Karpas-422 (cell line): ENCODE data around the gene TAPBP. TPM values are rescaled to one million over a fixed set of nuclear protein-coding genes. Genes with fewer than 3 reads are reported as not detected.
A peak's percentile ranks its signal among the peaks of the same experiment; 100 is the strongest.
"Not testable (repeated sequence)": the region's sequence is repeated elsewhere in the genome, so short reads cannot be mapped to it uniquely, and the experiment has no call there.

Source experiments
- DNase-seq: peaks from one replicate; pipeline ENCODE4 v3.0.0-alpha.2; 2015
- H2AFZ ChIP-seq: fragments of 200-600 bp; sonication (generic); 2 replicates; pipeline ENCODE4 v1.6.1; 2014; ENCODE audit warnings: antibody characterized with exemption, low read length, mixed read lengths
- H3K27ac ChIP-seq: fragments of 200-600 bp; sonication (generic); 2 replicates; pipeline ENCODE4 v1.5.1; 2014; ENCODE audit warnings: mild to moderate bottlenecking, low read length, moderate library complexity
- H3K27me3 ChIP-seq: fragments of 200-600 bp; sonication (generic); 2 replicates; pipeline ENCODE4 v1.6.1; 2014; ENCODE audit warnings: low read length, mixed read lengths
- H3K36me3 ChIP-seq: fragments of 200-600 bp; sonication (generic); 2 replicates; pipeline ENCODE4 v1.6.1; 2014; ENCODE audit warnings: low read length, mixed read lengths; ENCODE audit not compliant: insufficient read depth
- H3K4me1 ChIP-seq: fragments of 200-600 bp; sonication (generic); 2 replicates; pipeline ENCODE4 v1.6.1; 2014; ENCODE audit warnings: mild to moderate bottlenecking, low read length, mixed read lengths
- H3K4me2 ChIP-seq: fragments of 200-600 bp; sonication (generic); 2 replicates; pipeline ENCODE4 v1.6.1; 2014; ENCODE audit warnings: low read length, low read depth, mild to moderate bottlenecking; ENCODE audit not compliant: poor library complexity, severe bottlenecking
- H3K4me3 ChIP-seq: fragments of 200-600 bp; sonication (generic); 2 replicates; pipeline ENCODE4 v1.5.1; 2014; ENCODE audit warnings: mild to moderate bottlenecking, antibody characterized with exemption, low read length, mixed read lengths
- H3K79me2 ChIP-seq: fragments of 200-600 bp; sonication (generic); 2 replicates; pipeline ENCODE4 v1.6.1; 2014; ENCODE audit warnings: mild to moderate bottlenecking, low read length, mixed read lengths
- H3K9ac ChIP-seq: fragments of 200-600 bp; sonication (generic); 2 replicates; pipeline ENCODE4 v1.6.0; 2014; ENCODE audit warnings: low read length
- H3K9me2 ChIP-seq: fragments of 200-600 bp; sonication (generic), shearing (Covaris generic); replicated peaks from 2 replicates; pipeline ENCODE4 v1.6.0; 2014; ENCODE audit warnings: mild to moderate bottlenecking, low read length, moderate library complexity; ENCODE audit not compliant: insufficient read depth
- H3K9me3 ChIP-seq: fragments of 300-700, 200-600 bp; sonication (generic); 2 replicates; pipeline ENCODE4 v1.6.1; 2014; ENCODE audit warnings: low read length, mixed read lengths
- H4K20me1 ChIP-seq: fragments of 200-600 bp; sonication (generic); 2 replicates; pipeline ENCODE4 v1.6.1; 2014; ENCODE audit warnings: mild to moderate bottlenecking, antibody characterized with exemption, low read length, low read depth; ENCODE audit not compliant: insufficient read depth
- total RNA-seq: library from RNA; depleted of rRNA; stranded (reverse); fragments of >200 nt; shearing (Covaris generic); gene quantifications from 2 replicates; pipeline ENCODE4 v1.2.3, GENCODE V29; 2014; ENCODE audit warnings: low replicate concordance; rRNA removed

TAPBP gene
- 102 and 188 TPM in 2 replicates for total RNA-seq

GRCh38 chr6:33313709-33314514 lies at the start of gene TAPBP:
TSS of gene TAPBP (minus strand) at chr6:33314078. CDS start at chr6:33314041, 37 bp downstream.
- H3K79me2 ChIP-seq, result peaks cover 46% of the 10 kb centered on the region
- peaks cover 11% of the 10 kb centered on the region; the same call in 1 of the 2 replicates for H4K20me1 ChIP-seq
- DNase-seq, result peak; percentile 92
- peaks cover 41% of the 10 kb centered on the region for H3K4me1 ChIP-seq
- peak within 1 kb of the TSS; percentile 94 for H3K9ac ChIP-seq
- no peaks in the 10 kb centered on the region for H3K9me3 ChIP-seq
- H3K27ac ChIP-seq, result peak within 1 kb of the TSS; percentile 86
- H3K36me3 ChIP-seq, result peaks cover 7% of the 10 kb centered on the region; the same call in 1 of the 2 replicates
- H3K4me3 ChIP-seq, result peak within 1 kb of the TSS; percentile 96
- no peaks in the 10 kb centered on the region for H3K9me2 ChIP-seq
- peak within 1 kb of the TSS; percentile 97 for H3K4me2 ChIP-seq
- H2AFZ ChIP-seq, result peak within 1 kb of the TSS; percentile 44
- H3K27me3 ChIP-seq, result no peaks in the 10 kb centered on the region

GRCh38 chr6:33363486-33363885 lies 49.6 kb upstream of the TAPBP start:
- not testable (repeated sequence) for H4K20me1 ChIP-seq, H2AFZ ChIP-seq, H3K4me3 ChIP-seq, H3K27ac ChIP-seq, DNase-seq, H3K4me2 ChIP-seq, H3K4me1 ChIP-seq, H3K9ac ChIP-seq, H3K9me3 ChIP-seq, H3K9me2 ChIP-seq, H3K36me3 ChIP-seq, H3K27me3 ChIP-seq, H3K79me2 ChIP-seq

- Histone ChIP-seq H3K79me2 (no peaks in the 10 kb centered on the region), H2AFZ (no peak overlapping the region), H3K27ac (no peak overlapping the region), H3K4me3 (no peak overlapping the region), H3K9me2 (no peaks in the 10 kb centered on the region), H3K27me3 (no peaks in the 10 kb centered on the region), H3K36me3 (no peaks in the 10 kb centered on the region), H3K9ac (no peak overlapping the region), H3K4me2 (no peak overlapping the region), H3K9me3 (no peaks in the 10 kb centered on the region), H4K20me1 (no peaks in the 10 kb centered on the region), H3K4me1 (no peaks in the 10 kb centered on the region)
- no peak for DNase-seq
These were observed 45.5 kb upstream of the TAPBP start for GRCh38 chr6:33359331-33359730.

- H3K9me3 ChIP-seq, H3K27me3 ChIP-seq, DNase-seq, H3K4me3 ChIP-seq, H3K4me1 ChIP-seq, H3K36me3 ChIP-seq, H3K9ac ChIP-seq, H3K79me2 ChIP-seq, H2AFZ ChIP-seq, H3K4me2 ChIP-seq, H3K9me2 ChIP-seq, H3K27ac ChIP-seq, H4K20me1 ChIP-seq: not testable (repeated sequence)
These were observed 43.4 kb upstream of the TAPBP start for GRCh38 chr6:33357160-33357871.

GRCh38 chr6:33356295-33356694 lies 42.4 kb upstream of the TAPBP start:
- H2AFZ ChIP-seq, result no peak overlapping the region
- H3K9ac ChIP-seq, result no peak overlapping the region
- H3K27me3 ChIP-seq, result no peaks in the 10 kb centered on the region
- no peak overlapping the region for H3K4me3 ChIP-seq
- no peak overlapping the region for H3K27ac ChIP-seq
- no peaks in the 10 kb centered on the region for H3K36me3 ChIP-seq
- no peak for DNase-seq
- no peaks in the 10 kb centered on the region for H3K9me2 ChIP-seq
- H3K79me2 ChIP-seq, result no peaks in the 10 kb centered on the region
- H4K20me1 ChIP-seq, result no peaks in the 10 kb centered on the region
- no peaks in the 10 kb centered on the region for H3K4me1 ChIP-seq
- no peaks in the 10 kb centered on the region for H3K9me3 ChIP-seq
- H3K4me2 ChIP-seq, result no peak overlapping the region

GRCh38 chr6:33355860-33356259 lies 42.0 kb upstream of the TAPBP start:
- H3K9ac ChIP-seq, H2AFZ ChIP-seq, H3K9me2 ChIP-seq, H3K79me2 ChIP-seq, H3K9me3 ChIP-seq, DNase-seq, H3K27ac ChIP-seq, H3K4me2 ChIP-seq, H3K4me1 ChIP-seq, H3K4me3 ChIP-seq, H3K36me3 ChIP-seq, H4K20me1 ChIP-seq, H3K27me3 ChIP-seq: not testable (repeated sequence)

- Histone ChIP-seq H4K20me1 (no peaks in the 10 kb centered on the region), H2AFZ (no peak overlapping the region), H3K27me3 (no peaks in the 10 kb centered on the region), H3K9me3 (no peaks in the 10 kb centered on the region), H3K9ac (no peak overlapping the region), H3K4me1 (peaks cover 17% of the 10 kb centered on the region), H3K9me2 (no peaks in the 10 kb centered on the region), H3K36me3 (no peaks in the 10 kb centered on the region), H3K4me3 (no peak overlapping the region), H3K79me2 (no peaks in the 10 kb centered on the region), H3K27ac (no peak overlapping the region), H3K4me2 (no peak overlapping the region)
- no peak for DNase-seq
These were observed 33.9 kb upstream of the TAPBP start for GRCh38 chr6:33347816-33348215.

GRCh38 chr6:33346972-33347371 lies 33.1 kb upstream of the TAPBP start:
- not testable (repeated sequence) for H3K27ac ChIP-seq, H2AFZ ChIP-seq, H3K9me2 ChIP-seq, H3K9ac ChIP-seq, H3K4me2 ChIP-seq, H3K27me3 ChIP-seq, H3K79me2 ChIP-seq, H3K36me3 ChIP-seq, H3K4me3 ChIP-seq, H3K9me3 ChIP-seq, H4K20me1 ChIP-seq, DNase-seq
- H3K4me1 ChIP-seq, result peaks cover 17% of the 10 kb centered on the region
